Pancreas (tissue), 10 donors: Measurements from ENCODE around the gene TGFB1I1. TPM values are rescaled to one million over a fixed set of nuclear protein-coding genes. Genes with fewer than 3 reads are reported as not detected.
"Not testable (repeated sequence)": the region's sequence is repeated elsewhere in the genome, so short reads cannot be mapped to it uniquely, and the experiment has no call there.

Source experiments
- ATAC-seq, 4 donors: fragments of 200-7000 bp; cut with Tn5 transposase; one replicate each; pipeline versions ENCODE4 v1.8.0 to v1.9.1; 2020; ENCODE audit warnings: mild to moderate bottlenecking in 4 of 4, moderate library complexity in 4 of 4
- DNase-seq, 6 donors: peaks; one replicate each; pipeline ENCODE4 v3.0.0-alpha.2; 2020
- FAIRE-seq: peaks from 2 replicates; lab custom pipeline; 2012; peaks lifted over from hg19 to GRCh38; lab: Jason Lieb, UNC
- H3K27ac ChIP-seq, 4 donors: fragments of 200-600 bp; sonication (generic); 1 replicate in 3 of 4; 2 replicates in 1 of 4; pipeline versions ENCODE4 v1.5.0 to v1.8.0; 2020
- H3K27me3 ChIP-seq, 4 donors: fragments of 200-600 bp; one replicate each; pipeline ENCODE4 v1.8.0; 2021
- H3K36me3 ChIP-seq, 3 donors: fragments of 200-600 bp; sonication (generic) in 1 of 3; one replicate each; pipeline versions ENCODE4 v1.5.0 to v1.8.0; 2020 to 2021
- H3K4me1 ChIP-seq, 3 donors: fragments of 200-600 bp; one replicate each; pipeline ENCODE4 v1.8.0; 2021
- H3K4me3 ChIP-seq, 4 donors: fragments of 200-600 bp; sonication (generic) in 2 of 4; one replicate each; pipeline versions ENCODE4 v1.5.0 to v1.8.0; 2020 to 2021
- H3K9me3 ChIP-seq, 4 donors: fragments of 200-600 bp; one replicate each; pipeline ENCODE4 v1.8.0; 2021
- CTCF ChIP-seq, 4 donors: fragments of 200-600 bp; sonication (generic) in 3 of 4; IDR thresholded peaks; one replicate each; pipeline versions ENCODE4 v1.5.0 to v1.8.0; 2021; ENCODE audit warnings: antibody characterized with exemption in 4 of 4
- WGBS, 2 donors: extraction: QIAGEN DNeasy Blood & Tissue Kit; methylation state at CpG; one replicate each; pipeline ENCODE4 v1.1.7; 2013; 5-methylcytosine and 5-hydroxymethylcytosine counted together
- intact Hi-C, 3 donors: fragments of 100-400 bp; cut with DNase I; formaldehyde crosslinking; loops; one replicate each; pipeline versions ENCODE4 v1.11.1 to v1.14.2; 2022
- polyA plus RNA-seq, 2 donors: library from polyadenylated mRNA; stranded (reverse); fragments of 200-250 nt; gene quantifications; one replicate each; pipeline ENCODE4 v1.2.3, GENCODE V29; 2013
- total RNA-seq, 6 donors: library from RNA; stranded (reverse); fragmentation: NEBNext Ultra II Directional in 4 of 6; extraction: Animal tissue kit (Norgen Biotek cat#: 25700) in 4 of 6; gene quantifications; one replicate each; pipeline versions ENCODE4 v1.2.1 to v1.2.4, GENCODE V29; 2021 to 2023
- donor health status: healthy with polysubstance abuse.
- donor health status: DM: no; HTN: no; CAD: no; lungs with moderate emphysema.
- donor health status: DM: no; HTN: no; CAD: no.
- donor health status: control.
- donor health status: control.
- donor health status: Bipolar disorder and iron deficiency.
- donor health status: DM: yes; HTN: yes; CAD: no.
- donor health status: DM: no; HTN: no; CAD: no.
- donor health status: DM: no; HTN: no; CAD: no.
- donor health status: DM: yes; HTN: yes; CAD: no.

TGFB1I1 gene
- total and polyA plus RNA-seq, 8 donors, result 1.1 to 13.2 (median 6.7) TPM

- peaks cover 0 to 9% (median 0%) of the 10 kb centered on the region in 3 donors for H3K4me1 ChIP-seq
- no peak overlapping the region for H3K27ac ChIP-seq
- intact Hi-C loops, result no loop called here
- no peaks in the 10 kb centered on the region for H3K27me3 ChIP-seq
- no peak overlapping the region for H3K4me3 ChIP-seq
- no peaks in the 10 kb centered on the region for H3K9me3 ChIP-seq
- ATAC-seq (no peak), FAIRE-seq (no peak), DNase-seq (no peak)
- WGBS, 2 donors, result 77 to 83% methylated on average over 3 of the region's 3 CpGs
- H3K36me3 ChIP-seq, result peaks cover 0 to 22% (median 0%) of the 10 kb centered on the region in 3 donors
- TF ChIP-seq CTCF (IDR thresholded peaks at IDR 0.05), result no peak
These were observed 29.4 kb downstream of the TGFB1I1 start for GRCh38 chr16:31501226-31501965.

- no peak for TF ChIP-seq CTCF (IDR thresholded peaks at IDR 0.05)
- Histone ChIP-seq H3K4me3 (no peak overlapping the region), H3K36me3 (peaks cover 0 to 17% (median 0%) of the 10 kb centered on the region in 3 donors), H3K27ac (no peak overlapping the region), H3K9me3 (no peaks in the 10 kb centered on the region), H3K27me3 (no peaks in the 10 kb centered on the region), H3K4me1 (peaks cover 0 to 15% (median 4%) of the 10 kb centered on the region in 3 donors)
- ATAC-seq (no peak), DNase-seq (no peak), FAIRE-seq (no peak)
- WGBS, 2 donors, result 83 to 86% methylated on average over 4 of the region's 4 CpGs
- intact Hi-C loops, result no loop called here
These were observed 30.0 kb downstream of the TGFB1I1 start for GRCh38 chr16:31501966-31502348.

GRCh38 chr16:31502981-31503380 lies 31.0 kb downstream of the TGFB1I1 start:
- Histone ChIP-seq H3K27ac (no peak overlapping the region), H3K36me3 (peaks cover 0 to 11% (median 0%) of the 10 kb centered on the region in 3 donors), H3K4me1 (peaks cover 0 to 17% (median 7%) of the 10 kb centered on the region in 3 donors), H3K9me3 (no peaks in the 10 kb centered on the region), H3K27me3 (no peaks in the 10 kb centered on the region), H3K4me3 (no peak overlapping the region)
- intact Hi-C loops, result no loop called here
- ATAC-seq (no peak), FAIRE-seq (no peak), DNase-seq (no peak)
- no peak for TF ChIP-seq CTCF (IDR thresholded peaks at IDR 0.05)

GRCh38 chr16:31503555-31503954 lies 31.6 kb downstream of the TGFB1I1 start:
- peaks cover 0 to 17% (median 7%) of the 10 kb centered on the region in 3 donors for H3K4me1 ChIP-seq
- H3K27ac ChIP-seq, H3K4me3 ChIP-seq, H3K9me3 ChIP-seq, FAIRE-seq, ATAC-seq, H3K27me3 ChIP-seq, DNase-seq, intact Hi-C loops, H3K36me3 ChIP-seq: not testable (repeated sequence)
- WGBS, 2 donors, result 90 to 94% methylated on average over 8 of the region's 8 CpGs

- no peak for ATAC-seq
- no peaks in the 10 kb centered on the region for H3K9me3 ChIP-seq
- H3K27me3 ChIP-seq, result no peaks in the 10 kb centered on the region
- 69 to 75% methylated on average over 8 of the region's 8 CpGs for WGBS, 2 donors
- H3K4me3 ChIP-seq, result no peak overlapping the region
- intact Hi-C loops, result no loop called here
- peaks cover 0 to 17% (median 7%) of the 10 kb centered on the region in 3 donors for H3K4me1 ChIP-seq
- H3K36me3 ChIP-seq, result peaks cover 0 to under 1% (median 0%) of the 10 kb centered on the region in 3 donors
- FAIRE-seq, result no peak
- no peak for TF ChIP-seq CTCF (IDR thresholded peaks at IDR 0.05)
- H3K27ac ChIP-seq, result no peak overlapping the region
- DNase-seq, result no peak
These were observed 32.2 kb downstream of the TGFB1I1 start for GRCh38 chr16:31504159-31504558.
